Endometrium (tissue), 2 donors: Measurements from ENCODE around the gene EEF1A1.

Experiments
- FAIRE-seq: peaks from 2 replicates; lab custom pipeline; 2012; peaks lifted over from hg19 to GRCh38; lab: Jason Lieb, UNC
- donor health status: control.
- donor health status: control.

Gene EEF1A1

GRCh38 chr6:73505142-73505541, 15.7 kb downstream of the EEF1A1 start:
- FAIRE-seq, result no peak

DNA sequence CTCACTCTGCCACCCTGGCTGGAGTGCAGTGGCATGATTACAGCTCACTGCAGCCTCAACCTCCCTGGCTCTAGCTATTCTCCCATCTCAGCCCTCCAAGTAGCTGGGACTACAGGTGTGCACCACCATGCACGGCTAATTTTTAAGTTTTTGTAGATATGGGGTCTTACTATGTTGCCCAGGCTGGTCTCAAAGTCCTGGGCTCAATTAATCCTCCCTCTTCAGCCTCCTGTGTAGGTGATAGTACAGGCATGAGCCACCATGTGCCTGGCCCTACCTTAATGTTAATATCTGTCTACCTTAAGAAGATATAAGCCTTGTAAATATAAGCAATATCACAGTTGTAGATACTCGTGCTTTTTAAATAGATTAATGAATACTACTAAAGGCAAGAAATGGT, 16.7 kb downstream of the EEF1A1 start:
- FAIRE-seq, result no peak

GRCh38 chr6:73503027-73503772, 17.6 kb downstream of the EEF1A1 start:
- no peak for FAIRE-seq

DNA sequence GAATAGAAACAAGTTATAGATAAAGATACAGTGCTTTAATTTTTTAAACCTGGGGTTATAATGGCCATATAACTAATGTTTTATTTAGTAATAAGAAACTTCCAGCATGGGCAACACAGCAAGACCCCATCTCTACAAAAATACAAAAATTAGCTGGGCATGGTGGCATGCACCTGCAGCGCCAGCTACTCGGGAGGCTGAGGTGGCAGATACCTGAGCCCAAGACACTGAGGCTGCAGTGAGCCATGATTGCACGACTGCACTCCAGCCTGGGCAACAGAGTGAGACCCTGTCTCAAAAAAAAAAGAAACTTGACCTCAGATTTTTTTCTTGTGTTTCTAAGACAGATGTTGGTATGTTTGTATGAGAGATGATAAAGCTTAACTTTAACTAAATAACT, 22.9 kb downstream of the EEF1A1 start:
- FAIRE-seq, result no peak

DNA sequence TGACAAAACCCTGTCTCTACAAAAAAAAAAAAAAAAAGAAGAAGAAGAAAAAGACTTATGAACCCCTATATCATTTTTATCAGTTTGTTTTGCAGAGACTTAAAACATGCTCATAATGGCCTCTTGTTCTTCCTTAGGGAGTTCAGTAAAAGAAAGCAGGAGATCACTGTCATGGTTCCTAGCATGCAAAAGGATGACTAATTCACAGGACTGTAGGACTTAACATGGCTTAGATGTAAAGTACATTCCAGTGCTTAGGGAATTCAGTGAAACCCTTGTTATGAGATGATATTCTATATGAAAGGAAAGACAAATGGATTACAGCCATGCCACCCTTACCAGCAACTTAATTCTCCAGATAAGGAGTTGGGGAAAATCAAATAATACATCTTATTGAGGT, 29.5 kb downstream of the EEF1A1 start:
- FAIRE-seq, result no peak

DNA sequence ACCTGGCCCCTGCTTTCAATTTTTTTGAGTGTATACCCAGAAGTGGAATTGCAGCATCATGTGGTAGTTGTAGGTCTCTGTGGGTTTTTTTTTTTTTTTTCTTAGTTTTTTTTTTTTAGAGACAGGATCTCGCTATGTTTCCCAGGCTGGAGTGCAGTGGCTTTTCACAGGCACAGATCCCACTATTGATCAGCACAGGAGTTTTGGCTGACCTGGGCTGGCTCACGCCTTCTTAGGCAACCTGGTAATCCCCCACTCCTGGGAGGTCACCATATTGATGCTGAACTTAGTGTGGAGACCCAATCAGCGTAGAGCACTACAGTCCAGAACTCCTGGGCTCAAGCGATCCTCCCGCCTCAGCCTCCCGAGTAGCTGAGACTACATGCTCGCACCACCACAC, 33.4 kb downstream of the EEF1A1 start:
- no peak for FAIRE-seq

DNA sequence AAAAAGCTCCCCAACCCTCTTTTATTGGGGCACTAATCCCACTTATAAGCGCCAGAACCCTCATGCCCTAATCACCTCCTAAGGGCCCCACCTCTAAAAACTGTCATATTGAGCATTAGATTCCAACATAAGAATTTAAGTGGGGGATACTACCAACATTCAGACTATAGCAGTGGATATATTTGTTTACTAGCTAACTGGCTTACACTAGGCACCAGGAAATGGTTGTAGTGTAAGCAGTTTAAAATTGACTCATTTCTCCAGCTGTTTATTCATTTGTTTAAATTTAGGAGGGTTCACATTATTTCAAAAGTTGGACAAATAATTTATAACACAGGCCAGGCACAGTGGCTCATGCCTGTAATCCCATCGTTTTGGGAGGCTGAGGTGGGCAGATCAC, 36.4 kb downstream of the EEF1A1 start:
- no peak for FAIRE-seq

DNA sequence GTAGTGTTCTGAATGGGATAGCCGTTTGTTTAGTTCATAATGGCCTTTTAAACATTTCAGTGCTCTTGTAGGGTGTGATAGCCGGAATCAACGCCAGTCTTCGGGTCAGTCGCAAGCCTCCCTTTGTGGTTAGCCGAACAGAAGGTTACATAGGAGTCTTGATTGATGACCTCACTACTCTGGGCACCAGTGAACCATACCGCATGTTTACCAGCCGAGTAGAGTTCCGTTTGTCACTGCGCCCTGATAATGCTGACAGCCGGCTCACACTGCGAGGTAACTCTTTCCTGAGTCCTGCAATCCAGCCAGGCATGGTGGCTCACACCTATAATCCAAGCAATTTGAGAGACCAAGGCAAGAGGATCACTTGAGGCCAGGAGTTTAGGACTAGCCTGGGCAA, 38.9 kb downstream of the EEF1A1 start:
- FAIRE-seq, result no peak

DNA sequence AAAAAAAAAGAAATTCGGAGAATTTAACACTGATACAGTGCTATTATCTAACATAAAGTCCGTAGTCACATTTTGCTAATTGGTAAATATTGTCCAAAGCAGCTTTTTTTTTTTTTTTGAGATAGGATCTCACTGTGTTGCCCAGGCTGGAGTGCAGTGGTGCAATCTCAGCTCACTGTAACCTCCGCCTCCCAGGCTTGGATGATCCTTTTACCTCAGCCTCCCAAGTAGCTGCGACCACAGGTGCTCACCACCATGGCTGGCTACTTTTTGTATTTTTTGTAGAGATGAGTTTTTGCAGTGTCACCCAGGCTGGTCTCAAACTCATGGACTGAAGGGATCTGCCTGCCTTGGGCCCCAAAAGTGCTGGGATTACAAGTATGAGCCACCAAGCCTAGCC, 43.4 kb downstream of the EEF1A1 start:
- FAIRE-seq, result no peak

GRCh38 chr6:73476723-73477122, 44.1 kb downstream of the EEF1A1 start:
- FAIRE-seq, result no peak

DNA sequence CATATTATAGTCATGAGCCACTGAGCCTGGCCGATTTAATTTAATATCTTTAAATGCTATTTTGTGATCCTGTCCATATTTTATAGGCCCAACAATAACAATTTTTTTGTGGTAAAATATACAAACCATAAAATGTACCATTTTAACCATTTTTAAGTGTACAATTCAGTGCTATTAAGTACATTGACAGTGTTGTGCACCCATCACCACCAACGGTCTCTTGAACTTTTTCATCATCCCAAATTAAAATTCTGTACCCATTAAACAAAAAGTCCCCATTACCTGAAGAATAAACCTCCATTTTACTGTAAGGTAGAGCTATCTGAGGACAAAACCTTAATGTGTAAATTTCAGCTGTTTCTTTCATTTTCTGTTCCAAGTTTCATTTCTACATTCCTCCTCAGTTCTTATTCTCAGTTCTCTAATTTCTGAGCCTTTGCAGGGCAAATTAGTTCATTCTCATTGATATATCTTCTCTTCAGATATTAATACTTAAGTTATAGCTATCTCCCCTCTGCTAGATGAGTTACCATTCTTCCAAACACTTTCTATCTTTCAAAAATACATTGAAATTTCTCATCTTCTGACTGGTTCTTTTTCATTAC, 49.0 kb downstream of the EEF1A1 start:
- no peak for FAIRE-seq
